ENCODE results near the gene PLIN4. TPM values are rescaled to one million over a fixed set of nuclear protein-coding genes. Genes with fewer than 3 reads are reported as not detected.
A peak's percentile ranks its signal among the peaks of the same experiment; 100 is the strongest.

The PLIN4 gene
- total and polyA plus RNA-seq, 9 of the 15 experiments (the other 6 are each of a cell fraction or from before 2014, with no cell fraction given) = 0.04 to 0.16 (median 0.07) TPM; not detected in 3

GRCh38 chr19:4519172-4519496, 848 bp upstream of the PLIN4 start (continued):
- TF ChIP-seq CAMTA2 (CRISPR knock-in tag; conservative IDR thresholded peaks at IDR 0.05) (no peak), EP300 (IDR thresholded peaks at IDR 0.05; ENCODE audit: low read length) (no peak), GATAD2A (IDR thresholded peaks at IDR 0.05) (no peak), ZFP36 (IDR thresholded peaks at IDR 0.05; ENCODE audit: low read depth, low read length, partially characterized antibody) (peak; percentile 98), SRF (CRISPR knock-in tag; IDR thresholded peaks at IDR 0.05) (no peak), PTBP1 (IDR thresholded peaks at IDR 0.05; ENCODE audit: low read depth, low read length) (0 out of 2 replicates have a peak, but pooled peaks have one; percentile 28), KAT2B (IDR thresholded peaks at IDR 0.05; ENCODE audit: low read depth, low read length) (no peak), CHD4 (IDR thresholded peaks at IDR 0.05; ENCODE audit: insufficient read depth, insufficient replicate concordance, low read depth, low read length, poor library complexity, severe bottlenecking) (no peak), ZNF408 (CRISPR knock-in tag; IDR thresholded peaks at IDR 0.05; ENCODE audit: low read depth) (no peak), MAZ (CRISPR knock-in tag; conservative IDR thresholded peaks at IDR 0.05 in 1 of 2, IDR thresholded peaks at IDR 0.05 in 1 of 2) (no peak), ARNT (IDR thresholded peaks at IDR 0.05) (no peak), RBM25 (IDR thresholded peaks at IDR 0.05; ENCODE audit: low read depth, low read length, severe bottlenecking) (peak; percentile 81), THRAP3 (IDR thresholded peaks at IDR 0.05; ENCODE audit: borderline replicate concordance) (no peak), GTF2F1 (IDR thresholded peaks at IDR 0.05; ENCODE audit: low read depth, low read length) (no peak), BCOR (IDR thresholded peaks at IDR 0.05) (peak; percentile 39; the same call in 1 of the 2 replicates), NFRKB (IDR thresholded peaks at IDR 0.05; ENCODE audit: low read depth) (no peak), NFXL1 (CRISPR knock-in tag; IDR thresholded peaks at IDR 0.05) (no peak), U2AF1 (optimal IDR thresholded peaks at IDR 0.05; ENCODE audit: low read depth, low read length) (no peak), ZNF436 (CRISPR knock-in tag; IDR thresholded peaks at IDR 0.05) (peak; percentile 51; the same call in 1 of the 2 replicates), ZNF766 (CRISPR knock-in tag; conservative IDR thresholded peaks at IDR 0.05) (no peak), NR0B1 (IDR thresholded peaks at IDR 0.05; ENCODE audit: partially characterized antibody) (no peak), CBX1 (IDR thresholded peaks at IDR 0.05; ENCODE audit: low read depth) (peak; percentile 50; the same call in 1 of the 2 replicates), PHB (CRISPR knock-in tag; IDR thresholded peaks at IDR 0.05) (no peak), CHD2 (IDR thresholded peaks at IDR 0.05; ENCODE audit: low read depth, low read length) (no peak)
- TF ChIP-seq, protein P1, sequence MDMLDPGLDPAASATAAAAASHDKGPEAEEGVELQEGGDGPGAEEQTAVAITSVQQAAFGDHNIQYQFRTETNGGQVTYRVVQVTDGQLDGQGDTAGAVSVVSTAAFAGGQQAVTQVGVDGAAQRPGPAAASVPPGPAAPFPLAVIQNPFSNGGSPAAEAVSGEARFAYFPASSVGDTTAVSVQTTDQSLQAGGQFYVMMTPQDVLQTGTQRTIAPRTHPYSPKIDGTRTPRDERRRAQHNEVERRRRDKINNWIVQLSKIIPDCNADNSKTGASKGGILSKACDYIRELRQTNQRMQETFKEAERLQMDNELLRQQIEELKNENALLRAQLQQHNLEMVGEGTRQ (CRISPR knock-in tag; IDR thresholded peaks at IDR 0.05) = no peak
- TF ChIP-seq, protein P2, sequence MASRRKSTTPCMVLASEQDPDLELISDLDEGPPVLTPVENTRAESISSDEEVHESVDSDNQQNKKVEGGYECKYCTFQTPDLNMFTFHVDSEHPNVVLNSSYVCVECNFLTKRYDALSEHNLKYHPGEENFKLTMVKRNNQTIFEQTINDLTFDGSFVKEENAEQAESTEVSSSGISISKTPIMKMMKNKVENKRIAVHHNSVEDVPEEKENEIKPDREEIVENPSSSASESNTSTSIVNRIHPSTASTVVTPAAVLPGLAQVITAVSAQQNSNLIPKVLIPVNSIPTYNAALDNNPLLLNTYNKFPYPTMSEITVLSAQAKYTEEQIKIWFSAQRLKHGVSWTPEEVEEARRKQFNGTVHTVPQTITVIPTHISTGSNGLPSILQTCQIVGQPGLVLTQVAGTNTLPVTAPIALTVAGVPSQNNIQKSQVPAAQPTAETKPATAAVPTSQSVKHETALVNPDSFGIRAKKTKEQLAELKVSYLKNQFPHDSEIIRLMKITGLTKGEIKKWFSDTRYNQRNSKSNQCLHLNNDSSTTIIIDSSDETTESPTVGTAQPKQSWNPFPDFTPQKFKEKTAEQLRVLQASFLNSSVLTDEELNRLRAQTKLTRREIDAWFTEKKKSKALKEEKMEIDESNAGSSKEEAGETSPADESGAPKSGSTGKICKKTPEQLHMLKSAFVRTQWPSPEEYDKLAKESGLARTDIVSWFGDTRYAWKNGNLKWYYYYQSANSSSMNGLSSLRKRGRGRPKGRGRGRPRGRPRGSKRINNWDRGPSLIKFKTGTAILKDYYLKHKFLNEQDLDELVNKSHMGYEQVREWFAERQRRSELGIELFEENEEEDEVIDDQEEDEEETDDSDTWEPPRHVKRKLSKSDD (conservative IDR thresholded peaks at IDR 0.05; ENCODE audit: low read length) = no peak
- TF ChIP-seq, protein P3, sequence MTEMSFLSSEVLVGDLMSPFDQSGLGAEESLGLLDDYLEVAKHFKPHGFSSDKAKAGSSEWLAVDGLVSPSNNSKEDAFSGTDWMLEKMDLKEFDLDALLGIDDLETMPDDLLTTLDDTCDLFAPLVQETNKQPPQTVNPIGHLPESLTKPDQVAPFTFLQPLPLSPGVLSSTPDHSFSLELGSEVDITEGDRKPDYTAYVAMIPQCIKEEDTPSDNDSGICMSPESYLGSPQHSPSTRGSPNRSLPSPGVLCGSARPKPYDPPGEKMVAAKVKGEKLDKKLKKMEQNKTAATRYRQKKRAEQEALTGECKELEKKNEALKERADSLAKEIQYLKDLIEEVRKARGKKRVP (CRISPR knock-in tag; IDR thresholded peaks at IDR 0.05) = no peak

Measured in K562 (cell line).